HG02571 (cell line): Measurements from ENCODE around the gene PPIC.

Source experiments
- ATAC-seq: cut with Tn5 transposase; IDR thresholded peaks from one replicate; pipeline ENCODE4 v1.9.1; 2021; ENCODE audit warnings: mild to moderate bottlenecking, moderate library complexity; ENCODE audit not compliant: unreplicated experiment

The PPIC gene

DNA sequence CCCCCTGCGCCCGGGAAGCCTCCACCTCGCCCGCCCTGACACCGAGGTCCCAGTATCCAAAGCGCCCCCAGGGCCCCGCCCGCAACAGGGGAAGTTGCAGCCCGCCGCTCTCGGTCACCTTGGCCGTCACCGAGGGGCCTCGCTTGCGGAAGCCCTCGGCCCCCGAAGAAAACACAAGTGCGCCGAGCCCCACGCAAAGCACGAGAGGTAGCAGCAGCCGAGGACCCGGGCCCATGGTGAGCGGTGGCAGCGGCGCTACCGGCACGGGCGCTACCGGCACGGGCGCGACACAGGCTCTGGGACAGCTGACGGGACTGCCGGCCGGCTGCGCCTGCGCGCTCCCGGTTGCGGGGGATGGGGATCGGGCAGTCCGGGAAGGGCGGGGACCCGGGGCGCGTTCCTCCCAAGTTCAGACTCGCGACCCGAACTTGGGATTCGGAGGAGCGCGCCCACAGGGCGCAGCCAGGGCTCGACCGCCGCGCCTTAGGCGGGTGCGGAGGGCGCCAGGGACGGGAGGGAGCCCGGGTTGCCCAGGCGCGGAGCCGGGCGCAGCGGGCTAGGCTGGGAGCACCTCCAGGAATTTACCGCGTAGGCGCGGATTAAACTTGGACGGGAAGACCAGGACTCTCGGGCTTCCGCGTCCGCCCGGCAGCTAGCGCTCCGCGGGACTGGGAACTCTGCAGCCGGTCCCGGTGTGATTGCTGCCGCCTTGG is at the start of gene PPIC:
TSS of gene PPIC (minus strand) at position 335 of the 713 bp plus-strand sequence. CDS start at position 235, 100 bp downstream.
- ATAC-seq: peak; percentile 71

DNA sequence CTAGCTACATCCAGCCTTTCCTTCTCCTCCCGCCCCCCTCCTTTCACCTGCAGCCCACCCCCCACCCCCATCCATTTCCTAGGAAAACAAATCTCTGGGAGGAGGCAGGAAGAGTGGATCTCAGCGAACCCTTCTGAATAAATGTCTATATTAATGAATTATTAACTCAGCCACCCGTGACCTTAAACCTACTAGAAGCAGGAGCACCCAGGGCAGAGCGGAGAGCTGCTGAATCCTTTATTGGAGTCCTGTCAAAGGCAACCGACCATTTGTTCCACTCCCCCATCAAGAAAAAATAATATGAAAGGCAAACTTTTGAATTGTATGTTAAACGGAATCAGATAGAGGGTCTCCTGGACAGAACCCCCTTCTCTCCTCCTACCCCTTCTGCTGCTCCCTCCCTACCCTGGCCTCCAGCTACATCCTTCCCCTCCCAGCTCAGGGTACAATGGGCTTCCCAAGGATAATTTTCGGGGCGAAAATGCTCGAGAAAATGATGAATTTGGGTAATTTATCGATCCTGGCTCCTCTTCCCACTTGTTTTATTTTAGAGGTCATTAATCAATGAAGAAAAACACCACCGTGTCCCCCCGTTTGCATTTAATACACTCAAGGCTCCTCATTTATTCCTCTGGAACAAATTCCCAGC is 49.2 kb upstream of the PPIC start:
- no peak for ATAC-seq

DNA sequence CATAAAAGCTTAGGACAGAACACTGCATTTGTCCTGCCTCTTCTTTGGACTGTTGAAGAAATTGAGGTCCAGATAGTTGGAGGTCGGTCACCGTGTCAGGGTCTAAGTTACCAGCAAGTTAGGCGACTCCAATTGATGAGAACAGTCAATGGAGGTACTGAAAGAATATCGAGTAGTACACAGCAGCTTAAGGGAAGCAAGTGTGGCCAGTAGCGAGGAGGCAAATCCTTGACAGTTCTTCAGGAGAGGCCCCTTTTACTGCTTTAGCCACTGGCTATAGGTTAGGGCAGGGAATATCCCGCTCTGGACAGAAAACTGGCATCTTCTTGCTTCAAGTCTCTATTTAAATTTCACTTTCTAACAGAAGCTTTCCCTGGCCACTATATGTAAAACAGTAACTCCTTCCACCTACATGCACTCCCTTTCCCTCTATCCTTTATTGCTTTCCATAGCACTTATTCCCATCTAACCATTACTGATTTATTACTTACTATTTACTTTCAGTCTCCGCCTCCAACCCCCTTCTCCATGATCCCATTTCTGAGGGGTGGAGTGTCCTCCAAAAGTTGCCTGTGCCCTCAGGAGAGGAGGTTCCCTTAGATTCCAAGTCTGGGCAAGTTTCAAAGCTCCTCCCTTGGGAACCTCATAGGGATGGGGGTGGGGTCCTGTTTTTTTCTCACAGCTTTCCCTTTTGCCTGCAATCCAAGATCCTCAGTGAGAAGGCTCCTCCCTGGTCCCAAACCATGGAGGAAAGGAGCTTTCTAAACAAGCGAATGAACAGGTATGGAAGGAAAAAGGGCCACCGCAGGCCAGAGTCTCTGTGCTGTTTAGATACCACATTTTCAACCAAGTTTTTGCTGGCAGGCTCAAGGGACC is 48.4 kb upstream of the PPIC start:
- ATAC-seq: no peak

GRCh38 chr5:123083298-123083697 is 46.8 kb upstream of the PPIC start:
- ATAC-seq: no peak

DNA sequence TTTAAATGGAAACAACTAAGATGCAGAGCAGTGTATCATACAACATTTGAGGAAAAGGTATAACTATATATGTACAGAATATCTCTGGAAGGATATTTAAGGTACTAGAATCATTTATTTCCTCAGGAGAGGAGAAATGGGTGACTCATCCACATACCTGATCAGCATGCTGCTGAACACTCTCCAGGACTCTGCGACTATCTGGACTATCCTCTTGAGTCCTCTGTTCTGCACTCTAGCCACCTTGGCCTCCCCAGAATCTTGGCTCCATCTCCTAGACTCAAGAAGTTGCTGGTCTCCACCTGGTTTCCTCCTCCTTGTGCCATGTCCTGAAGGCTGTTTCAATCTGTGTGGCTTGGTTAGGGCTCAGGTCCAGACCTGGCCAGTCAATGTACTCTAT is 43.7 kb upstream of the PPIC start:
- no peak for ATAC-seq

DNA sequence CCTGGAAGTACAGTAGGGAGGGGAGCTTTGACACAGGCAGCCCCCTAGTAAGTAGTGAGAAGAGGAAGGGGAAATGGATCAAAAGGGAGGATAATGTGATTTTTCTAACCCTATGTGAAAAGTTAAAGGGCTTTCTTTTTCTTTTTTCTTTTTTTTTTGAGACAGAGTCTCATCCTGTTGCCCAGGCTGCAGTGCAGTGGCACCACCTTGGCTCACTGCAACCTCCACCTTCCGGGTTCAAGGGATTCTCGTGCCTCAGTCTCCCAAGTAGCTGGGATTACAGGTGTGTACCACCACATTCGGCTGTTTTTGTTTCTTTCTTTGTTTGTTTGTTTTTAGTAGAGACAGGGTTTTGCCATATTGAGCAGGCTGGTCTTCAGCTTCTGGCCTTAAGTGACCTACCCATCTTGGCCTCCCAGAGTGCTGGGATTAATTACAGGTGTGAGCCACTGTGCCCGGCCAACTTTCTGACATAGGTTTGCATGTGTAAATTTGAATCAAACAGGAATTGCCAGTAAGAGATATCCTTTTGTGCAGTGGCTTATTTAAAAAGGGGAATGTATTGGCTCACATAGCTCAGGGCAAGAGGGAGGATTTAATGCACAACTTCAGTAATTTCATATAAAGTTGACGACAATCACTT is 39.1 kb upstream of the PPIC start:
- no peak for ATAC-seq

DNA sequence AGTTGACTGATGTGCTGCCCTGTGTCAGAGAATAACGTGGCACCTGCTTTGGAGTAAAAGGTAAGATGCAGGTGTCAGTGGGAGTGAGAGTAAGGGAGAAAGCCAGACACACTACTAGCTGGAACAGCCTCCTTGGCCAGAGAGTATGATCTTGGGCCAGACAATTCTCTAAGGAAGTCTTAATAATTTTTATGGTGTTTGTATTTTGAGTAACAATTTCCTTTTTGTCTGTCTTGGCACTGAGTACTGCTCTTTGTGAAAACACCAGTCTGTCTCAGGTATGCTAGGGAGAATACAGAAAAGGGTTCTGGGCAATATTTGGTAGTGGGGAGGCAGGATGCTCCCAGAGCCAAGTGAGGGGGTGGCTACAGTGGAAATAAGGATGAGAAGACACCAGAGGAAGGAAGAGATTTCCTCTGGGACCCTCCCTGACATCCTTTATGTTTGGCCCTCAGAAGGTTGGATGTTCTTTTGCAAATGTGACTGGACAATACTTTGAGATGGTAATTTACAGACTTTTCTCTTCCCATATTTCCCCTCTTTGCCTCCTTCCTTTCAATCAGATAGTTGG is 31.9 kb upstream of the PPIC start:
- no peak for ATAC-seq

DNA sequence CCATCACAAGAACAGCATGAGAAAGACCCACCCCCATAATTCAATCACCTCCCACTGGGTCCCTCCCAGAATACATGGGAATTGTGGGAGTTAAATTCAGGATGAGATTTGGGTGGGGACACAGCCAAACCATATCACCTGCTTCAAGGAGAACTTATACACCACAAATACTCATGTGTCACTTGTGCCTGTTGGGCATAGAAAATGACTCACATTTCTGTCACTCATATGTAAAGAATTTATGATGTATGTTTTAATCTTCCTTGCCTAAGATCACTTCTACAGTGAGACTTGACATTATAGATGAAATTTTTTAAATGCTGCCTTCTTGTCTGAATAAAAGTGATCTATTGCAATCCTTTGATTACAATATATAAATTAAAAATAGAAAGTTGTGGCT is 29.5 kb upstream of the PPIC start:
- no peak for ATAC-seq

GRCh38 chr5:123059455-123059854 is 22.9 kb upstream of the PPIC start:
- ATAC-seq: no peak

DNA sequence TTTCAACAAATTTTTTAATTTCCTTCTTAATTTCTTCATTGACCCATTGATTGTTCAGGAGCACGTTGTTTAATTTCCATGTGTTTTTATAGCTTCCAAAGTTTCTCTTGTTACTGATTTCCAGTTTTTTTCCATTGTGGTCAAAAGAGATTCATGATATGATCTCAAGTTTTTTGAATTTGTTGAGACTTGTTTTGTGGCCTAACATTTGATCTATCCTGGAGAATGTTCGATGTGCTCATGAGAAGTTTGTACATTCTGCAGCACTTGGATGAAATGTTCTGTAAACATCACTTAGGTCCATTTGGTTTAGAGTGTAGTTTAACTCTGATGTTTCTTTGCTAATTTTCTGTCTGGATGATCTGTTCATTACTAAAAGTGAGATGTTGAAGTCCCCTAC is 14.7 kb upstream of the PPIC start:
- ATAC-seq: no peak

GRCh38 chr5:123047706-123048105 is 11.2 kb upstream of the PPIC start:
- no peak for ATAC-seq

DNA sequence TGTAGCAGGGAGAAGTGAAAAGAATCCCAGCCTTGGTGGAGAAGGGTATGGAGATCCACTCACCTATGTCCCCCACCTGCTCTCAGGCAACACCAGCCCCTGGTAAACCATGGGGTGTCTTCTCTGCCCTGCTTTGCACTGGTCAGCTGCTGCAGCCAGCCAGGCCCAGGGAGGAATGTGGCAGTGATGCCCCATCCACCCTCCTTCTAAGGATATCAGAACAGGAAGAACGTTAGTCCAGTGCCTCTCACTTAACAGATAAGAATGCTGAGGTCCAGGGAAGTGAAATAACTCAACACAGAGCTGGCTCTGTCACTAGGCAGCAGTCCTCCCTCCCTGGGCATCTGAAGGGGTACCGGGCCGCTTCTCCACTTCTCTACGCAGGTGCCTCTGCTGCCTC is 9.7 kb upstream of the PPIC start:
- no peak for ATAC-seq

DNA sequence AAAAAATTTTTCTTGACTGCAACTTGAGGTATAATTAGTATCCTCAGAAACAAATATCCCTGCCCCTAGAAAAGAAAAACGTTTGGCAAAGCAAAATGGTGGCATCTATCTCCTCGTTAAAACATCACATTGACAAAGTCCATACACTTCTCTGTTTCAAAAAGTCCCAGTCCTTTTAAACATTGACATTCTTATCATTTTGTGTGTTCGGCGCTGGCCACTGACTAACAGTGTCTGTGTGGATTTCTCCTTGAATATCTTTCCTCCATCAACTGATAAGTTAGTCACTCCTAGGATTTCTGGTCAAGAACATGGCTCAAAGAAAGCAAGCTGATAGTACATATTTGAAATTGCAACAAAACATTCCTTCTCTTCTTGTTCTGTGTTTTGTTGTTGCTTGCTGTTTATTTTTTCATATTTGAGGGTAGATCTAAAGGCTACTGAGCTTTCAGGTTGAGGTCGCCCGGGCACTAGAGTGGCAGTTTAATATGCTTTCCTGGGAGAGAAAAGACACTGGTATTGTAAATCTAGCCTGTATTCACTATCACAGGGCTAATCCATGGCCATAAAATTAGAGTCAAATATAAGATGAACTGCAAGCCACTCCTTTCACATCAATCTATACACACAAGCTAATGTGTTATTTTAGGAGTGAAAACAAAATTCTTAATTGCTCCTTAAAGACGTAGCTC is 8.5 kb upstream of the PPIC start:
- no peak for ATAC-seq

GRCh38 chr5:123039673-123040072 is 3.1 kb upstream of the PPIC start:
- no peak for ATAC-seq

- no peak for ATAC-seq
Observed at GRCh38 chr5:123037104-123037418, 536 bp upstream of the PPIC start.

GRCh38 chr5:123035918-123036390 is 571 bp downstream of the PPIC start:
- ATAC-seq: peak; percentile 18

DNA sequence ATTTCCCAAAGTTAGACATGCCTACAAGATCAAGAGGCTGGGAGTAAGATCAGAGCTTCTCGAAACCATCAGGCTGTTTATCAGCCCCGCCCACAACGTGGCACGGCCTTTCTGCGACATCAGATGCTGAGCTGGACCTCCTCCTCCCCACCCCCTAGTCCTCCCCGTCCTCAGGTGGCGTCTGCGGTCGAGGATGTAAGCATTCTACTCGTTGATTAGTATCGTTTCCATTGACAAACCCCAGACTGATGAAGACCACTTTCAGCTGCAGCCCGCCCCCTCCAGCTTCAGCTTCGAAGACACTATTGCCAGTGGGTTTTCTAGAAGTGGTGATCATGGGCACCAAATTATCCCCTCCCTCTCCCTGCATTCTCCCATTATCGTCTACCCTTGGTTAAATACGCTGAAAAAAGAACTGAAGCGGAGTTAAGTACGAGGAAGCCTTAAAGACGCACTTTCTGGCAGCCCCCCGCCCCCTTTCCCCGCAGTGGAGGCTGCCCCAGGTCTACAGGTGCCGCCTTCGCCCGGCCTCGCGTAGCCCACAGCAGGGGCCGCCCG is 1.1 kb downstream of the PPIC start:
- ATAC-seq: no peak

DNA sequence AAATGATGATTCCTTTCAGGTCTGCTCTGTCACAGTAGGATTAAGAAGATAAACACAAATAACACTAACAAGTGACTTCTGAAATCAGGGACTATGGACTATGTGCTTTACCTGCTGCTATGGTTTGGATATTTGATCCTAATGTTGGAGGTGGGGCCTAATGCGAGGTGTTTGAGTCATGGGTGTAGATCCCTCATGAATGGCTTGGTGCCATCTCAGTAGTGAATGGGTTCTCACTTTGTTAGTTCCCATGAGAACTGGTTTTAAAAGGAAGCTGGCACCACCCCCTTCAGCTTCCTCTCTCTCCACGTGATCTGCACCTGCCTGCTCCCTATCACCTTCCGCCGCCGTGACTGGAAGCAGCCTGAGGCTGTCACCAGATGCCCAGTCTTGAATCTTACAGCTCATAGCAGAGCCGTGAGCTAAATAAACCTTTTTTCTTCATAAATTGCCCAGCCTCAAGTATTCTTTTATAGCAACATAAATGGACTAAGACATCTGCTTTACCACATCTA is 3.3 kb downstream of the PPIC start:
- no peak for ATAC-seq

- ATAC-seq: no peak
Observed at GRCh38 chr5:123028222-123028621, 8.3 kb downstream of the PPIC start.

DNA sequence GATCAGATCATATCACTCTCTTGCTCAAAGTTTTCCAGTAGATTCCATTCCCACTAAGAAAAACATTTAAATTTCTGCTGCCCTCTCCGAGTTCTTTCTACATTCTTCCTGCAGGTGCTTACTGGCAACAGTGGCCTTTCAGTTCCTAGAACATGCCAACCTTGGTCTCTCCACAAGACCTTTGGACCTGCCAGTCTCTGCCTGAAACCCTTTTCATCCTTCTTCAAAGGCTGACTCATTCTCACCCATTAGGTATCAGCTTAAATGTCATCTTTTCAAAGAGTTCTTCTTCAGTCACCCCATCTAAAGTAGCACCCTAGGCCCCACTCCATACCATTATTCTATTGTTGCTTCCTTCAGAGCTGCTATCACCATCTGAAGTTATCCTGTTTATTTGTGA is 21.8 kb downstream of the PPIC start:
- no peak for ATAC-seq
